Measurements from ENCODE around the gene TEAD2.
"Not testable (repeated sequence)": the region's sequence is repeated elsewhere in the genome, so short reads cannot be mapped to it uniquely, and the experiment has no call there.

The TEAD2 gene

GRCh38 chr19:49383599-49383998 is 21.4 kb upstream of the TEAD2 start:
- DNase-seq, result no peak

- no peak for DNase-seq
Observed at GRCh38 chr19:49382639-49383038, 20.4 kb upstream of the TEAD2 start.

- no peak for DNase-seq
Observed at GRCh38 chr19:49380391-49380790, 18.2 kb upstream of the TEAD2 start.

GRCh38 chr19:49378512-49378911 is 16.3 kb upstream of the TEAD2 start:
- no peak for DNase-seq

GRCh38 chr19:49374665-49375434 is 12.6 kb upstream of the TEAD2 start:
- DNase-seq, result no peak

GRCh38 chr19:49373174-49373573 is 11.0 kb upstream of the TEAD2 start:
- DNase-seq, result not testable (repeated sequence)

- no peak for DNase-seq
Observed at GRCh38 chr19:49371184-49371583, 9.0 kb upstream of the TEAD2 start.

- DNase-seq, result no peak
Observed at GRCh38 chr19:49368711-49369358, 6.6 kb upstream of the TEAD2 start.

- DNase-seq, result no peak
Observed at GRCh38 chr19:49366110-49366509, 3.9 kb upstream of the TEAD2 start.

GRCh38 chr19:49364083-49364737 is 2.0 kb upstream of the TEAD2 start:
- no peak for DNase-seq

GRCh38 chr19:49363268-49364082 is 1.3 kb upstream of the TEAD2 start, which contains the start of gene DKKL1:
TSS of gene DKKL1 (plus strand) at chr19:49363877. CDS start at chr19:49363999, 122 bp downstream.
- DNase-seq, result peak; percentile 88

GRCh38 chr19:49362929-49363267 is 682 bp upstream of the TEAD2 start:
- no peak for DNase-seq

GRCh38 chr19:49361438-49362047 is 673 bp downstream of the TEAD2 start:
- no peak for DNase-seq

GRCh38 chr19:49359851-49360820 is 2.1 kb downstream of the TEAD2 start:
- DNase-seq, result no peak

GRCh38 chr19:49357186-49357585 is 5.0 kb downstream of the TEAD2 start:
- DNase-seq, result no peak

- no peak for DNase-seq
Observed at GRCh38 chr19:49356382-49356781, 5.8 kb downstream of the TEAD2 start.

GRCh38 chr19:49355909-49356353 is 6.3 kb downstream of the TEAD2 start:
- no peak for DNase-seq

GRCh38 chr19:49349567-49349966 is 12.6 kb downstream of the TEAD2 start:
- DNase-seq, result no peak

GRCh38 chr19:49348305-49349189 is 13.7 kb downstream of the TEAD2 start:
- DNase-seq, result no peak

GRCh38 chr19:49347835-49348234 is 14.4 kb downstream of the TEAD2 start:
- no peak for DNase-seq

Measured in CD4-positive, alpha-beta T cell treated with Interleukin-15 for 1 hour (primary cell).